Fibroblast of mammary gland (primary cell): ENCODE results near the gene CRAMP1.

Experiments used
- DNase-seq: peaks from one replicate; pipeline ENCODE4 v3.0.0-alpha.2; 2010; ENCODE audit warnings: low read depth
- H3K4me3 ChIP-seq: 2 replicates; pipeline ENCODE4 v1.5.1; 2011; ENCODE audit warnings: low read depth, mild to moderate bottlenecking, low read length, moderate library complexity; ENCODE audit not compliant: control insufficient read depth
- CTCF ChIP-seq: conservative IDR thresholded peaks from 2 replicates; pipeline ENCODE4 v1.5.1; 2011; ENCODE audit warnings: low read depth, low read length, inconsistent platforms; ENCODE audit not compliant: control insufficient read depth, insufficient read depth

Gene CRAMP1

GRCh38 chr16:1597154-1597553 lies 15.0 kb upstream of the CRAMP1 start:
- H3K4me3 ChIP-seq, result no peak overlapping the region
- DNase-seq, result no peak
- no peak for TF ChIP-seq CTCF

GRCh38 chr16:1601031-1601430 lies 11.1 kb upstream of the CRAMP1 start:
- DNase-seq, result no peak
- no peak for TF ChIP-seq CTCF
- no peak overlapping the region for H3K4me3 ChIP-seq

GRCh38 chr16:1601489-1601888 lies 10.7 kb upstream of the CRAMP1 start:
- TF ChIP-seq CTCF, result no peak
- DNase-seq, result no peak
- H3K4me3 ChIP-seq, result no peak overlapping the region

- no peak for DNase-seq
- no peak overlapping the region for H3K4me3 ChIP-seq
- no peak for TF ChIP-seq CTCF
These were observed 9.9 kb upstream of the CRAMP1 start for GRCh38 chr16:1602285-1602684.

GRCh38 chr16:1606774-1607173 lies 5.4 kb upstream of the CRAMP1 start:
- TF ChIP-seq CTCF, result no peak
- H3K4me3 ChIP-seq, result no peak overlapping the region
- DNase-seq, result no peak

GRCh38 chr16:1607971-1608370 lies 4.2 kb upstream of the CRAMP1 start:
- TF ChIP-seq CTCF, result no peak
- no peak for DNase-seq
- no peak overlapping the region for H3K4me3 ChIP-seq
